GM18499 (cell line): Measurements from ENCODE around the gene FBXO15.

Experiments used
- ATAC-seq: cut with Tn5 transposase; IDR thresholded peaks from one replicate; pipeline ENCODE4 v1.9.1; 2021; ENCODE audit warnings: moderate number of reproducible peaks; ENCODE audit not compliant: insufficient read depth, unreplicated experiment

The FBXO15 gene

GRCh38 chr18:74147779-74148542 is at the start of gene FBXO15, which contains the start of gene TIMM21:
Gene FBXO15, minus strand, starts transcription at chr18:74147834. Its CDS starts 49 bp downstream, at chr18:74147785.
Gene TIMM21, plus strand, starts transcription at chr18:74148523. Its CDS starts 286 bp downstream, at chr18:74148809.
- peak; percentile 75 for ATAC-seq

GRCh38 chr18:74196220-74197119 is 48.8 kb upstream of the FBXO15 start:
- ATAC-seq: peak; percentile 92

GRCh38 chr18:74194691-74195090 is 47.1 kb upstream of the FBXO15 start:
- no peak for ATAC-seq

- no peak for ATAC-seq
These were observed 43.9 kb upstream of the FBXO15 start for GRCh38 chr18:74191577-74191976.

- ATAC-seq: no peak
These were observed 42.5 kb upstream of the FBXO15 start for GRCh38 chr18:74190086-74190485.

GRCh38 chr18:74186661-74187060 is 39.0 kb upstream of the FBXO15 start:
- ATAC-seq: no peak

- no peak for ATAC-seq
These were observed 38.2 kb upstream of the FBXO15 start for GRCh38 chr18:74185860-74186259.

GRCh38 chr18:74184875-74185274 is 37.2 kb upstream of the FBXO15 start:
- no peak for ATAC-seq

- no peak for ATAC-seq
These were observed 35.5 kb upstream of the FBXO15 start for GRCh38 chr18:74183130-74183529.

- ATAC-seq: no peak
These were observed 34.7 kb upstream of the FBXO15 start for GRCh38 chr18:74182335-74182734.

- no peak for ATAC-seq
These were observed 32.1 kb upstream of the FBXO15 start for GRCh38 chr18:74179623-74180199.

- no peak for ATAC-seq
These were observed 31.2 kb upstream of the FBXO15 start for GRCh38 chr18:74178884-74179283.

- no peak for ATAC-seq
These were observed 28.0 kb upstream of the FBXO15 start for GRCh38 chr18:74175658-74176057.

- ATAC-seq: no peak
These were observed 25.8 kb upstream of the FBXO15 start for GRCh38 chr18:74173434-74173750.

- ATAC-seq: no peak
These were observed 25.2 kb upstream of the FBXO15 start for GRCh38 chr18:74172697-74173433.

- peak; percentile 87 for ATAC-seq
These were observed 24.4 kb upstream of the FBXO15 start for GRCh38 chr18:74171910-74172606.

- ATAC-seq: no peak
These were observed 18.8 kb upstream of the FBXO15 start for GRCh38 chr18:74166386-74166785.

GRCh38 chr18:74163019-74163660 is 15.5 kb upstream of the FBXO15 start:
- peak; percentile 76 for ATAC-seq

- no peak for ATAC-seq
These were observed 7.6 kb upstream of the FBXO15 start for GRCh38 chr18:74155276-74155675.
